Neural progenitor cell (in vitro differentiated cells): ENCODE results near the gene OLFM1.

Experiments
- EZH2 ChIP-seq: fragments of 200-600 bp; sonication (generic); IDR thresholded peaks from 2 replicates; pipeline ENCODE4 v1.6.1; 2017; ENCODE audit warnings: antibody characterized with exemption, mild to moderate bottlenecking, moderate library complexity
- TF ChIP-seq, protein P1 (sequence below): fragments of 200-600 bp; sonication (generic); IDR thresholded peaks from 2 replicates; pipeline ENCODE4 v1.5.1; 2017; ENCODE audit warnings: antibody characterized with exemption, mild to moderate bottlenecking

DNA sequence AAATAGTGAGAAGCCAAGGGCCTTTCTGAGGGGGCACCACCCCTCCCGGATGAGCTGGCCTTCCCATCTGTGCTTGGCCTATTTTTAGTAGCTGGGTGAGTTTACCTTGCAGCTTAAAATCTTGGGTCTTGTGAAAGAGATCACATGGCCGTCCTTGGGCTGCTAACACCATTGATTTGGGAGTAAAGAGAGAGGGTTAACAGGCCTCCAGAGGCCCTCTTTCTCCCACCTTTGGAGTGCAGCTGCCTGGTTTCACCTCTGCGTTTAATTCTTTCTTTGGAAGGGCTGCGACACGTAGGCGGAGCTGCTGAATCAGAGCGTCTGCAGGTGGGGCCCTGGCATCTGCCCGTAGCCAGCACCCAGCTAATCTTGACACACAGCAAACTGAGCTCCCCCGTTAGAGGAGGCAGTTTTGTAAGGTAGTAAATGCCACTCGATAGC, 12.8 kb downstream of the OLFM1 start:
- TF ChIP-seq, protein P1, sequence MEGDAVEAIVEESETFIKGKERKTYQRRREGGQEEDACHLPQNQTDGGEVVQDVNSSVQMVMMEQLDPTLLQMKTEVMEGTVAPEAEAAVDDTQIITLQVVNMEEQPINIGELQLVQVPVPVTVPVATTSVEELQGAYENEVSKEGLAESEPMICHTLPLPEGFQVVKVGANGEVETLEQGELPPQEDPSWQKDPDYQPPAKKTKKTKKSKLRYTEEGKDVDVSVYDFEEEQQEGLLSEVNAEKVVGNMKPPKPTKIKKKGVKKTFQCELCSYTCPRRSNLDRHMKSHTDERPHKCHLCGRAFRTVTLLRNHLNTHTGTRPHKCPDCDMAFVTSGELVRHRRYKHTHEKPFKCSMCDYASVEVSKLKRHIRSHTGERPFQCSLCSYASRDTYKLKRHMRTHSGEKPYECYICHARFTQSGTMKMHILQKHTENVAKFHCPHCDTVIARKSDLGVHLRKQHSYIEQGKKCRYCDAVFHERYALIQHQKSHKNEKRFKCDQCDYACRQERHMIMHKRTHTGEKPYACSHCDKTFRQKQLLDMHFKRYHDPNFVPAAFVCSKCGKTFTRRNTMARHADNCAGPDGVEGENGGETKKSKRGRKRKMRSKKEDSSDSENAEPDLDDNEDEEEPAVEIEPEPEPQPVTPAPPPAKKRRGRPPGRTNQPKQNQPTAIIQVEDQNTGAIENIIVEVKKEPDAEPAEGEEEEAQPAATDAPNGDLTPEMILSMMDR, result no peak
- no peak for TF ChIP-seq EZH2
